ENCODE data around the gene TNNI2.

Gene TNNI2

DNA sequence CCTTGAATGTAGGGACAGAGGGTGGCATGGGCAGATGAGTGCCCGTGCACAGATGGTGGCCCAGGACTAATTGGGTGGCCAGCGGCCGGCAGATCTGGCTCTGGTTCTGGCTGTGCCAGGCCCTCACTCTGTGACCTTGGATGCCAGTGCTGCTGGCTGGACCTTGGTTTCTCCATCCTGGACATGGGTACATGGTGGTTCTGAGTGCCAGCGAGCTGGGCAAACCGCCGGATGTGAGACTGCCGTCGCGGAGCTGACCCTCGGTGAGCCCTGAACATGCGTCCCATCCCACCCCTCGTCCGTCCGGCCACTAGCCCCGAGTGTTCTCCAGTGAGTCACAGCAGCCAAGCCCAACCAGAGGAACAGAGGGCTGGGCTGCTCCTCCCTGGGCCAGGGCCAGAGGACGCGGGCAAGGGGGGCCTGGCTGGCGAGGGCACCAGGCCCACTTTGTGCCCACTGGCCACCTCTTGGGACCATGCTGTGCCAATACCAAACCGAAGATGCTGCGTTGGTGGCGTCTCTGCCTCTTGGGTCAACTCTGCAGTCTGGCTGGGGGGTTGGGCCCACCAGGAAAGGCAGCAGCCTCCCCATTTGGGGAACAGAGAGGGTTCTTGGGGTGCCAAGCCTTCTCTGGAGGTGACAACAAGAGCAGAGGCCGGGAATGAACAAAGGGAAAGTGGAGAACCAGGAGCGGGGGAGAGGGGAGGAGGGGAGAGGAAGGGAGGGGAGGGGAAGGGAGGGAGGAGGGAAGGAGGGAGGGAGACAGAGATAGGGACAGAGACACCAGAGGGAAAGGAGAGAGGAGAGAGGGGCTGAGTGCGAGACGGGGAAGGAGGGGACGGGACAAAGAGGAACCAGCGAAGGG is 24.8 kb downstream of the TNNI2 start (continued):
- TF ChIP-seq, protein P1, sequence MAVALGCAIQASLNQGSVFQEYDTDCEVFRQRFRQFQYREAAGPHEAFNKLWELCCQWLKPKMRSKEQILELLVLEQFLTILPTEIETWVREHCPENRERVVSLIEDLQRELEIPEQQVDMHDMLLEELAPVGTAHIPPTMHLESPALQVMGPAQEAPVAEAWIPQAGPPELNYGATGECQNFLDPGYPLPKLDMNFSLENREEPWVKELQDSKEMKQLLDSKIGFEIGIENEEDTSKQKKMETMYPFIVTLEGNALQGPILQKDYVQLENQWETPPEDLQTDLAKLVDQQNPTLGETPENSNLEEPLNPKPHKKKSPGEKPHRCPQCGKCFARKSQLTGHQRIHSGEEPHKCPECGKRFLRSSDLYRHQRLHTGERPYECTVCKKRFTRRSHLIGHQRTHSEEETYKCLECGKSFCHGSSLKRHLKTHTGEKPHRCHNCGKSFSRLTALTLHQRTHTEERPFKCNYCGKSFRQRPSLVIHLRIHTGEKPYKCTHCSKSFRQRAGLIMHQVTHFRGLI (tag by site-specific recombination; IDR thresholded peaks at IDR 0.05): peak; percentile 100
- TF ChIP-seq, protein P2, sequence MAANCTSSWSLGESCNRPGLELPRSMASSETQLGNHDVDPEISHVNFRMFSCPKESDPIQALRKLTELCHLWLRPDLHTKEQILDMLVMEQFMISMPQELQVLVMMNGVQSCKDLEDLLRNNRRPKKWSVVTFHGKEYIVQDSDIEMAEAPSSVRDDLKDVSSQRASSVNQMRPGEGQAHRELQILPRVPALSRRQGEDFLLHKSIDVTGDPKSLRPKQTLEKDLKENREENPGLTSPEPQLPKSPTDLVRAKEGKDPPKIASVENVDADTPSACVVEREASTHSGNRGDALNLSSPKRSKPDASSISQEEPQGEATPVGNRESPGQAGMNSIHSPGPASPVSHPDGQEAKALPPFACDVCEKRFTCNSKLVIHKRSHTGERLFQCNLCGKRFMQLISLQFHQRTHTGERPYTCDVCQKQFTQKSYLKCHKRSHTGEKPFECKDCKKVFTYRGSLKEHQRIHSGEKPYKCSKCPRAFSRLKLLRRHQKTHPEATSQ (tag by site-specific recombination; IDR thresholded peaks at IDR 0.05): no peak
- TF ChIP-seq ZNF354C (tag by site-specific recombination; IDR thresholded peaks at IDR 0.05; ENCODE audit: borderline replicate concordance, low read depth): no peak
- no peak for TF ChIP-seq ZNF184 (tag by site-specific recombination; IDR thresholded peaks at IDR 0.05)
- no peak for TF ChIP-seq SALL2 (tag by site-specific recombination; IDR thresholded peaks at IDR 0.05; ENCODE audit: borderline replicate concordance)
- TF ChIP-seq, protein P3, sequence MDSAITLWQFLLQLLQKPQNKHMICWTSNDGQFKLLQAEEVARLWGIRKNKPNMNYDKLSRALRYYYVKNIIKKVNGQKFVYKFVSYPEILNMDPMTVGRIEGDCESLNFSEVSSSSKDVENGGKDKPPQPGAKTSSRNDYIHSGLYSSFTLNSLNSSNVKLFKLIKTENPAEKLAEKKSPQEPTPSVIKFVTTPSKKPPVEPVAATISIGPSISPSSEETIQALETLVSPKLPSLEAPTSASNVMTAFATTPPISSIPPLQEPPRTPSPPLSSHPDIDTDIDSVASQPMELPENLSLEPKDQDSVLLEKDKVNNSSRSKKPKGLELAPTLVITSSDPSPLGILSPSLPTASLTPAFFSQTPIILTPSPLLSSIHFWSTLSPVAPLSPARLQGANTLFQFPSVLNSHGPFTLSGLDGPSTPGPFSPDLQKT (IDR thresholded peaks at IDR 0.05; ENCODE audit: borderline replicate concordance, low read depth, low read length): no peak
- no peak for TF ChIP-seq KLF10 (tag by site-specific recombination; IDR thresholded peaks at IDR 0.05)

DNA sequence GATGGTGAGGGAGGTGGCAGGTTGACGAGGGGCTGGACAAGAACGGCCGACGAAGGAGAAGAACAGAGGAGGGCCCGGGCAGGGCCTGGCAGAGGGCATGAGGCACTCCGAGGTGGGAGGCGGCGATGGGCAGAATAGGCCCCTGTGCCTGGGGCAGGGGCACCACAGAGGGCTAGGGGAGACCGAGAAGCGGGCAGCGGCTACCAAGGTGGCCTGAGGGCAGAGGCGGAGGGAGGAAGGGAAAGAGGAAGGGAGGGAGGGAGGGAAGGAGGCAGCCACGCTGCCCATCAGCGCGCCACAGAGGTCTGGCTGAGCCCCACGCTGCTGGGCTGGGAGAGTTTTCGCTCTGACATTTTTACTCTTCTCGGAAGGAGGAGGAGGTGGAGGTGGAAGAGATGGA is 25.4 kb downstream of the TNNI2 start:
- H3K4me3 ChIP-seq (ENCODE audit: low read depth, low read length): no peak overlapping the region

More for the DNA sequence above, 25.4 kb downstream of the TNNI2 start:
- TF ChIP-seq ZNF121 (tag by site-specific recombination; IDR thresholded peaks at IDR 0.05) (no peak), ZNF624 (tag by site-specific recombination; IDR thresholded peaks at IDR 0.05) (no peak), ZNF658 (tag by site-specific recombination; IDR thresholded peaks at IDR 0.05) (no peak), ZNF510 (tag by site-specific recombination; IDR thresholded peaks at IDR 0.05; ENCODE audit: insufficient replicate concordance) (no peak), BCL11A (tag by site-specific recombination; IDR thresholded peaks at IDR 0.05; ENCODE audit: low read depth) (no peak), ZNF157 (tag by site-specific recombination; IDR thresholded peaks at IDR 0.05) (no peak), ZBTB20 (tag by site-specific recombination; IDR thresholded peaks at IDR 0.05) (no peak), ZNF791 (tag by site-specific recombination; IDR thresholded peaks at IDR 0.05) (no peak), ZNF747 (tag by site-specific recombination; IDR thresholded peaks at IDR 0.05) (no peak), GLIS1 (tag by site-specific recombination; IDR thresholded peaks at IDR 0.05) (no peak), ZNF174 (tag by site-specific recombination; IDR thresholded peaks at IDR 0.05) (no peak), ZNF248 (tag by site-specific recombination; IDR thresholded peaks at IDR 0.05) (no peak), ZNF529 (tag by site-specific recombination; IDR thresholded peaks at IDR 0.05; ENCODE audit: insufficient replicate concordance) (no peak), GFI1B (tag by site-specific recombination; IDR thresholded peaks at IDR 0.05) (no peak), ZNF211 (tag by site-specific recombination; IDR thresholded peaks at IDR 0.05; ENCODE audit: low read depth) (no peak)
- TF ChIP-seq, protein P4, sequence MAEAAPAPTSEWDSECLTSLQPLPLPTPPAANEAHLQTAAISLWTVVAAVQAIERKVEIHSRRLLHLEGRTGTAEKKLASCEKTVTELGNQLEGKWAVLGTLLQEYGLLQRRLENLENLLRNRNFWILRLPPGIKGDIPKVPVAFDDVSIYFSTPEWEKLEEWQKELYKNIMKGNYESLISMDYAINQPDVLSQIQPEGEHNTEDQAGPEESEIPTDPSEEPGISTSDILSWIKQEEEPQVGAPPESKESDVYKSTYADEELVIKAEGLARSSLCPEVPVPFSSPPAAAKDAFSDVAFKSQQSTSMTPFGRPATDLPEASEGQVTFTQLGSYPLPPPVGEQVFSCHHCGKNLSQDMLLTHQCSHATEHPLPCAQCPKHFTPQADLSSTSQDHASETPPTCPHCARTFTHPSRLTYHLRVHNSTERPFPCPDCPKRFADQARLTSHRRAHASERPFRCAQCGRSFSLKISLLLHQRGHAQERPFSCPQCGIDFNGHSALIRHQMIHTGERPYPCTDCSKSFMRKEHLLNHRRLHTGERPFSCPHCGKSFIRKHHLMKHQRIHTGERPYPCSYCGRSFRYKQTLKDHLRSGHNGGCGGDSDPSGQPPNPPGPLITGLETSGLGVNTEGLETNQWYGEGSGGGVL (tag by site-specific recombination; IDR thresholded peaks at IDR 0.05): no peak
- TF ChIP-seq, protein P5, sequence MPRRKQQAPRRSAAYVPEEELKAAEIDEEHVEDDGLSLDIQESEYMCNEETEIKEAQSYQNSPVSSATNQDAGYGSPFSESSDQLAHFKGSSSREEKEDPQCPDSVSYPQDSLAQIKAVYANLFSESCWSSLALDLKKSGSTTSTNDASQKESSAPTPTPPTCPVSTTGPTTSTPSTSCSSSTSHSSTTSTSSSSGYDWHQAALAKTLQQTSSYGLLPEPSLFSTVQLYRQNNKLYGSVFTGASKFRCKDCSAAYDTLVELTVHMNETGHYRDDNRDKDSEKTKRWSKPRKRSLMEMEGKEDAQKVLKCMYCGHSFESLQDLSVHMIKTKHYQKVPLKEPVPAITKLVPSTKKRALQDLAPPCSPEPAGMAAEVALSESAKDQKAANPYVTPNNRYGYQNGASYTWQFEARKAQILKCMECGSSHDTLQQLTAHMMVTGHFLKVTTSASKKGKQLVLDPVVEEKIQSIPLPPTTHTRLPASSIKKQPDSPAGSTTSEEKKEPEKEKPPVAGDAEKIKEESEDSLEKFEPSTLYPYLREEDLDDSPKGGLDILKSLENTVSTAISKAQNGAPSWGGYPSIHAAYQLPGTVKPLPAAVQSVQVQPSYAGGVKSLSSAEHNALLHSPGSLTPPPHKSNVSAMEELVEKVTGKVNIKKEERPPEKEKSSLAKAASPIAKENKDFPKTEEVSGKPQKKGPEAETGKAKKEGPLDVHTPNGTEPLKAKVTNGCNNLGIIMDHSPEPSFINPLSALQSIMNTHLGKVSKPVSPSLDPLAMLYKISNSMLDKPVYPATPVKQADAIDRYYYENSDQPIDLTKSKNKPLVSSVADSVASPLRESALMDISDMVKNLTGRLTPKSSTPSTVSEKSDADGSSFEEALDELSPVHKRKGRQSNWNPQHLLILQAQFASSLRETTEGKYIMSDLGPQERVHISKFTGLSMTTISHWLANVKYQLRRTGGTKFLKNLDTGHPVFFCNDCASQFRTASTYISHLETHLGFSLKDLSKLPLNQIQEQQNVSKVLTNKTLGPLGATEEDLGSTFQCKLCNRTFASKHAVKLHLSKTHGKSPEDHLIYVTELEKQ (tag by site-specific recombination; IDR thresholded peaks at IDR 0.05; ENCODE audit: borderline replicate concordance): no peak
- Histone ChIP-seq H3K36me3 (ENCODE audit: control insufficient read depth in 2 of 2, insufficient read depth in 1 of 2, low read length in 2 of 2) (no peaks in the 10 kb centered on the region), H3K9me3 (ENCODE audit: control insufficient read depth, insufficient read depth, low read depth, low read length) (no peaks in the 10 kb centered on the region), H3K27ac (ENCODE audit: extremely low read depth, low read depth, low read length) (no peak overlapping the region), H3K4me1 (ENCODE audit: control insufficient read depth, insufficient read depth, low read length) (no peaks in the 10 kb centered on the region)
- ChIA-PET CTCF (interaction anchor here (1.4 kb wide), 1 partner anchor 171 kb away, joined by 5 read pairs; no protein-coding TSS in a partner anchor), POLR2A (no interaction called here)

All from HEK293 (cell line).